ENCODE results near the gene ABT1. TPM values are rescaled to one million over a fixed set of nuclear protein-coding genes. Genes with fewer than 3 reads are reported as not detected.

The ABT1 gene
- polyA plus RNA-seq, 1 donor (not counting 4 experiments of a cell fraction or from before 2014, with no cell fraction given) = 16.8 TPM

DNA sequence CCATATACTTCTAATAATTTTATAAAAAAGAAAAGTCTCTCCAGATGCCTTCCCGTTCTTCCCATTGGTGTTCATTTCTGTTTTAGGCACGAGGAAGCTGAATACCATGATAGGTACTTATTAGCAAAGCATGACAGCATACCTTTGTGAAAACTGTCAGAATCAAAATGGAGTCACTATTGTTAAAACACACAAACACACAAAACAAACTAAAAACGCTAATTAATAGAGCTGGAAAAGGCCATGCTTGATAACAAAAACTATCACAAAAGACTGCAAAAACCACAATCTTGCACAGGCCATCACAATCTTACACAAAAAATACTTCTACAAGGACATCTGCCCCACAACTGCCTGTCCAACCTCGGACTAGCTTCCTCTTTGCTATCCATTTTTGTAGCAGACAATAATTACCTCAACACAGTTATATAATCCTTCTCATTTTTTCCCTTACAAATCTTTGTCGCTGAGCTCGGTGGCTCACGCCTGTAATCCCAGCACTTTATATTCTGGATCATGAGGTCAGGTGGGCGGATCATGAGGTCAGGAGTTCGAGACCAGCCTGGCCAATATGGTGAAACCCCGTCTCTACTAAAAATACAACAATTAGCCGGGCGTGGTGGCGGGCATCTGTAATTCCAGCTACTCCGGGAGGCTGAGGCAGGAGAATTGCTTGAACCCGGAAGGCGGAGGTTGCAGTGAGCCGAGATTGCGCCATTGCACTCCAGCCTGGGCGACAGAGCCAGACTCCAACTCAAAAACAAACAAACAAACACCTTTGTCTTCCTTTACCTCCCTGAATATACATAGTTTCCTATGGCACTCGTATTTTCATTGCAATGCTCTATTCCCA is 3.2 kb upstream of the ABT1 start:
- Histone ChIP-seq H3K9me3 (ENCODE audit: control insufficient read depth, low read depth, low read length) (no peaks in the 10 kb centered on the region), H3K4me1 (ENCODE audit: control insufficient read depth, extremely low read depth, insufficient read depth, low read length) (peaks cover 22% of the 10 kb centered on the region), H3K27me3 (ENCODE audit: control insufficient read depth, extremely low read depth, insufficient read depth, low read length) (no peaks in the 10 kb centered on the region), H3K9ac (ENCODE audit: control insufficient read depth, extremely low read depth, insufficient read depth, low read length) (no peak overlapping the region), H3K27ac (ENCODE audit: control insufficient read depth, insufficient read depth, low read length) (no peak overlapping the region), H4K20me1 (ENCODE audit: control insufficient read depth, extremely low read depth, insufficient read depth, low read length) (no peaks in the 10 kb centered on the region), H3K4me2 (ENCODE audit: control insufficient read depth, extremely low read depth, insufficient read depth, low read depth, low read length) (peak overlapping the region; percentile 87), H3K9me1 (ENCODE audit: control insufficient read depth, extremely low read depth, insufficient read depth, low read length) (no peaks in the 10 kb centered on the region), H2AFZ (ENCODE audit: control insufficient read depth, low read length) (no peak overlapping the region), H3K79me2 (ENCODE audit: control insufficient read depth, insufficient read depth, low read length) (peaks cover 18% of the 10 kb centered on the region), H3K36me3 (ENCODE audit: control insufficient read depth in 2 of 2, extremely low read depth in 1 of 2, insufficient read depth in 2 of 2, low read length in 2 of 2) (peaks cover 3 to 7% of the 10 kb centered on the region in 2 experiments), H3K4me3 (ENCODE audit: control insufficient read depth in 2 of 3, extremely low read depth in 1 of 3, insufficient read depth in 2 of 3, low read depth in 1 of 3, low read length in 3 of 3) (peak overlapping the region in 1 of 3 experiments; percentile 42)
- FAIRE-seq = no peak
- TF ChIP-seq CTCF (optimal IDR thresholded peaks at IDR 0.05 in 1 of 3, IDR thresholded peaks at IDR 0.05 in 1 of 3, conservative IDR thresholded peaks at IDR 0.05 in 1 of 3; ENCODE audit: extremely low read depth in 1 of 3, insufficient read depth in 2 of 3, low read length in 3 of 3) = no peak
- TF ChIP-seq EZH2 (IDR thresholded peaks at IDR 0.05; ENCODE audit: low read length) = no peak
- dilution Hi-C loops (cut with MboI; ENCODE audit: extremely low pct_ligation_motif_present, low sequenced_read_pairs) = no loop called here
- DNase-seq (ENCODE audit: low read depth, low spot score) = no peak

- H3K4me1 ChIP-seq (ENCODE audit: control insufficient read depth, extremely low read depth, insufficient read depth, low read length) = peaks cover 22% of the 10 kb centered on the region
- no peak overlapping the region for H3K9ac ChIP-seq (ENCODE audit: control insufficient read depth, extremely low read depth, insufficient read depth, low read length)
- no peak for DNase-seq (ENCODE audit: low read depth, low spot score)
- H3K4me3 ChIP-seq (ENCODE audit: control insufficient read depth in 2 of 3, extremely low read depth in 1 of 3, insufficient read depth in 2 of 3, low read depth in 1 of 3, low read length in 3 of 3) = peak overlapping the region in 1 of 3 experiments; percentile 98
- peak overlapping the region; percentile 87 for H3K4me2 ChIP-seq (ENCODE audit: control insufficient read depth, extremely low read depth, insufficient read depth, low read depth, low read length)
- TF ChIP-seq CTCF (optimal IDR thresholded peaks at IDR 0.05 in 1 of 3, IDR thresholded peaks at IDR 0.05 in 1 of 3, conservative IDR thresholded peaks at IDR 0.05 in 1 of 3; ENCODE audit: extremely low read depth in 1 of 3, insufficient read depth in 2 of 3, low read length in 3 of 3) (no peak), EZH2 (IDR thresholded peaks at IDR 0.05; ENCODE audit: low read length) (no peak)
- H2AFZ ChIP-seq (ENCODE audit: control insufficient read depth, low read length) = no peak overlapping the region
- H3K27me3 ChIP-seq (ENCODE audit: control insufficient read depth, extremely low read depth, insufficient read depth, low read length) = no peaks in the 10 kb centered on the region
- FAIRE-seq = no peak
- no peaks in the 10 kb centered on the region for H3K9me3 ChIP-seq (ENCODE audit: control insufficient read depth, low read depth, low read length)
- H3K79me2 ChIP-seq (ENCODE audit: control insufficient read depth, insufficient read depth, low read length) = peaks cover 20% of the 10 kb centered on the region
- peaks cover 5 to 10% of the 10 kb centered on the region in 2 experiments for H3K36me3 ChIP-seq (ENCODE audit: control insufficient read depth in 2 of 2, extremely low read depth in 1 of 2, insufficient read depth in 2 of 2, low read length in 2 of 2)
- no peaks in the 10 kb centered on the region for H4K20me1 ChIP-seq (ENCODE audit: control insufficient read depth, extremely low read depth, insufficient read depth, low read length)
- no peak overlapping the region for H3K27ac ChIP-seq (ENCODE audit: control insufficient read depth, insufficient read depth, low read length)
- no peaks in the 10 kb centered on the region for H3K9me1 ChIP-seq (ENCODE audit: control insufficient read depth, extremely low read depth, insufficient read depth, low read length)
- dilution Hi-C loops (cut with MboI; ENCODE audit: extremely low pct_ligation_motif_present, low sequenced_read_pairs) = no loop called here
These were observed 2.6 kb upstream of the ABT1 start for GRCh38 chr6:26594131-26594498.

Measured in keratinocyte (primary cell).